ENCODE results near the gene EXOC4.
A peak's percentile ranks its signal among the peaks of the same experiment; 100 is the strongest.
"Not testable (repeated sequence)": the region's sequence is repeated elsewhere in the genome, so short reads cannot be mapped to it uniquely, and the experiment has no call there.

The EXOC4 gene

GRCh38 chr7:133315332-133316040 lies 62.6 kb downstream of the EXOC4 start:
- peak; percentile 9 for DNase-seq (ENCODE audit: low read depth)

- no peak for DNase-seq (ENCODE audit: low read depth)
These were observed 67.0 kb downstream of the EXOC4 start for GRCh38 chr7:133319842-133320241.

GRCh38 chr7:133320891-133321290 lies 68.0 kb downstream of the EXOC4 start:
- no peak for DNase-seq (ENCODE audit: low read depth)

GRCh38 chr7:133321366-133321765 lies 68.5 kb downstream of the EXOC4 start:
- DNase-seq (ENCODE audit: low read depth) = not testable (repeated sequence)

GRCh38 chr7:133326745-133327144 lies 73.9 kb downstream of the EXOC4 start:
- DNase-seq (ENCODE audit: low read depth) = not testable (repeated sequence)

- DNase-seq (ENCODE audit: low read depth) = not testable (repeated sequence)
These were observed 75.1 kb downstream of the EXOC4 start for GRCh38 chr7:133328021-133328420.

GRCh38 chr7:133330085-133330484 lies 77.2 kb downstream of the EXOC4 start:
- no peak for DNase-seq (ENCODE audit: low read depth)

GRCh38 chr7:133331861-133332260 lies 79.0 kb downstream of the EXOC4 start:
- no peak for DNase-seq (ENCODE audit: low read depth)

GRCh38 chr7:133339772-133340171 lies 86.9 kb downstream of the EXOC4 start:
- no peak for DNase-seq (ENCODE audit: low read depth)

GRCh38 chr7:133344275-133344674 lies 91.4 kb downstream of the EXOC4 start:
- no peak for DNase-seq (ENCODE audit: low read depth)

- no peak for DNase-seq (ENCODE audit: low read depth)
These were observed 93.0 kb downstream of the EXOC4 start for GRCh38 chr7:133345690-133346421.

GRCh38 chr7:133348250-133348649 lies 95.4 kb downstream of the EXOC4 start:
- no peak for DNase-seq (ENCODE audit: low read depth)

GRCh38 chr7:133349101-133349500 lies 96.2 kb downstream of the EXOC4 start:
- DNase-seq (ENCODE audit: low read depth) = no peak

- no peak for DNase-seq (ENCODE audit: low read depth)
These were observed 99.6 kb downstream of the EXOC4 start for GRCh38 chr7:133352430-133352829.

GRCh38 chr7:133353775-133354174 lies 100.9 kb downstream of the EXOC4 start:
- no peak for DNase-seq (ENCODE audit: low read depth)

GRCh38 chr7:133354546-133355324 lies 101.9 kb downstream of the EXOC4 start:
- peak; percentile 54 for DNase-seq (ENCODE audit: low read depth)

GRCh38 chr7:133355325-133355708 lies 102.4 kb downstream of the EXOC4 start:
- no peak for DNase-seq (ENCODE audit: low read depth)

GRCh38 chr7:133355822-133356221 lies 102.9 kb downstream of the EXOC4 start:
- no peak for DNase-seq (ENCODE audit: low read depth)

- no peak for DNase-seq (ENCODE audit: low read depth)
These were observed 105.8 kb downstream of the EXOC4 start for GRCh38 chr7:133358708-133359107.

- no peak for DNase-seq (ENCODE audit: low read depth)
These were observed 106.6 kb downstream of the EXOC4 start for GRCh38 chr7:133359449-133359848.

- no peak for DNase-seq (ENCODE audit: low read depth)
These were observed 107.3 kb downstream of the EXOC4 start for GRCh38 chr7:133360201-133360600.

GRCh38 chr7:133361806-133362205 lies 108.9 kb downstream of the EXOC4 start:
- no peak for DNase-seq (ENCODE audit: low read depth)

Measured in fibroblast of the conjunctiva (primary cell).